Measurements from ENCODE around the gene TCAIM. TPM values are rescaled to one million over a fixed set of nuclear protein-coding genes. Genes with fewer than 3 reads are reported as not detected.

Gene TCAIM
- total and polyA plus RNA-seq, 9 of the 15 experiments (the other 6 are each of a cell fraction or from before 2014, with no cell fraction given) = 19.7 to 53.3 (median 36.9) TPM

- TF ChIP-seq MNT (conservative IDR thresholded peaks at IDR 0.05) (peak; percentile 91 to 94), ZBTB17 (CRISPR knock-in tag; IDR thresholded peaks at IDR 0.05) (peak; percentile 73; the same call in 1 of the 2 replicates), ZNF431 (CRISPR knock-in tag; IDR thresholded peaks at IDR 0.05) (peak; percentile 75), PATZ1 (CRISPR knock-in tag; IDR thresholded peaks at IDR 0.05; ENCODE audit: borderline replicate concordance) (no peak), ESRRA (IDR thresholded peaks at IDR 0.05; ENCODE audit: borderline replicate concordance, low read depth) (peak; percentile 80), CREBBP (IDR thresholded peaks at IDR 0.05; ENCODE audit: low read depth, low read length) (no peak), POLR2H (tag; IDR thresholded peaks at IDR 0.05; ENCODE audit: low read depth) (peak; percentile 47; the same call in 1 of the 2 replicates), ZNF316 (IDR thresholded peaks at IDR 0.05) (peak; percentile 97), FOXA3 (CRISPR knock-in tag; conservative IDR thresholded peaks at IDR 0.05 in 1 of 2, IDR thresholded peaks at IDR 0.05 in 1 of 2) (peak in 1 of 2 experiments; percentile 78; a peak in 2 of 4 replicates), MYNN (IDR thresholded peaks at IDR 0.05) (peak; percentile 81; the same call in 1 of the 2 replicates), MYNN (CRISPR knock-in tag; IDR thresholded peaks at IDR 0.05) (no peak), CHD2 (IDR thresholded peaks at IDR 0.05; ENCODE audit: low read depth, low read length) (peak; percentile 50), U2AF2 (optimal IDR thresholded peaks at IDR 0.05; ENCODE audit: low read depth, low read length) (no peak), CBX1 (IDR thresholded peaks at IDR 0.05; ENCODE audit: low read depth) (peak; percentile 93), ZNF124 (CRISPR knock-in tag; IDR thresholded peaks at IDR 0.05) (no peak), NRF1 (conservative IDR thresholded peaks at IDR 0.05 in 1 of 2, IDR thresholded peaks at IDR 0.05 in 1 of 2) (peak; percentile 99), ZFP91 (CRISPR knock-in tag; IDR thresholded peaks at IDR 0.05) (no peak), KDM4B (IDR thresholded peaks at IDR 0.05; ENCODE audit: borderline replicate concordance in 2 of 2, low read depth in 1 of 2) (peak in 1 of 2 experiments; percentile 32; a peak in 1 of 4 replicates), ZNF12 (CRISPR knock-in tag; IDR thresholded peaks at IDR 0.05) (no peak), DNMT1 (IDR thresholded peaks at IDR 0.05) (no peak), RB1 (IDR thresholded peaks at IDR 0.05; ENCODE audit: low read depth) (peak; percentile 96; the same call in 1 of the 2 replicates), ZNF507 (tag; conservative IDR thresholded peaks at IDR 0.05) (no peak), PYGO2 (tag; IDR thresholded peaks at IDR 0.05) (no peak)
Observed at GRCh38 chr3:44338010-44338827, at the start of gene TCAIM (continued).

Data from K562 (cell line).